Astrocyte of the spinal cord (primary cell): ENCODE results near the gene PGS1.

Source experiments
- DNase-seq: peaks from one replicate; pipeline ENCODE4 v3.0.0; 2011; ENCODE audit warnings: low read depth, low spot score
- H3K4me3 ChIP-seq: 2 replicates; pipeline ENCODE4 v1.5.1; 2011; ENCODE audit warnings: low read depth, mild to moderate bottlenecking, low read length, moderate library complexity
- in situ Hi-C: cut with HindIII; loops from 2 replicates; pipeline ENCODE4 v1.10.0; 2017; ENCODE audit warnings: low sequenced_read_pairs
- TF ChIP-seq, protein P1 (sequence below): IDR thresholded peaks from 2 replicates; pipeline ENCODE4 v1.5.1; 2012; ENCODE audit warnings: low read depth, mild to moderate bottlenecking, low read length, inconsistent platforms

Gene PGS1

DNA sequence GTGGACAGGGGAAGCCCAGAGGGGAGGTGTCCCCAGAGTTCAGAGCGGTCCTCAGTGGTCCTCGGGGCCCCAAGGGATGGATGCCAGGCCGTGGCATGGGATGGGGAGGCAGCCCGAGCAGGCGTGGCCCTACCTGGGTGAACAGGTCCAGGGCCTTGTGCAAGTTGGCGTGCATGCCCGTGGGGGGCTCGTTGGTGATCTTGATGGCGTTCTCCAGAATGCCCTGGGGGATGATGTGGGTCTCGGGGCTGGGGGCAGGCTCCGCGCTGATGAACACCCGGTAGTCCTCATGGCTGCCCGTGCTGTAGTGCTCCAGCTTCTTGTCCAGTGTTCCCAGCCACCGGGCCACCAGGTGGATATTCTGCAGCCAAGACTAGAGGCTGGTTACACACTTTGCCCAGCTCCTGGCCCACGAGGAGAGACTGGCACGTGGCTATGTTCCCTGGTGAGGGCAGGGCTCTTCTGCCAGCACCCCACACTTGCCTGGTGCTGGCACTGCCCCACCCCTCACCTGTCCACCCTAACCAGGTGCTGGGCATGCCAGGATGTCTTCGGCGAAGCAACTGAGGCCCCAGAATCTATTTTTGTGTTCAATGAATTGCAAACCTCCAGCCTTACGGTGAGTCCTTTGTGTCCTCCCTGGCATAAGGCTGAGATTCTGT lies 59.2 kb downstream of the PGS1 start:
- no peak for DNase-seq

DNA sequence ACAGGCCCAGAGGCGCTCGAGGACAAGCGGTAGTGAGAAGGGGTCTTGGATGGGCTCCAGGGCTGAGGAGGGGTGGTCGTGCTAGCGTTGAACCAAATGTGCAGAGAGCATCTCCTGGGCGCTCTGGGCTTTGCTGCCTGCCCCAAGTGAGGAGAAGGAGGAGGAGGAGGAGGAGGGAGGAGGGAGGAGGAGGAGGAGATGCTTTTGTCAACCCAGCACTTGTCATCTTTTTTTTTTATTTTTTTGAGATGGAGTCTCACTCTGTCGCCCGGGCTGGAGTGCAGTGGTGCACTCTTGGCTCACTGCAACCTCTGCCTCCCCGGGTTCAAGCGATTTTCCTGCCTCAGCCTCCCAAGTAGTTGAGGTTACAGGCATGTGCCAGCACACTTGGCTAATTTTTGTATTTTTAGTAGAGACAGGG lies 59.8 kb downstream of the PGS1 start:
- TF ChIP-seq, protein P1, sequence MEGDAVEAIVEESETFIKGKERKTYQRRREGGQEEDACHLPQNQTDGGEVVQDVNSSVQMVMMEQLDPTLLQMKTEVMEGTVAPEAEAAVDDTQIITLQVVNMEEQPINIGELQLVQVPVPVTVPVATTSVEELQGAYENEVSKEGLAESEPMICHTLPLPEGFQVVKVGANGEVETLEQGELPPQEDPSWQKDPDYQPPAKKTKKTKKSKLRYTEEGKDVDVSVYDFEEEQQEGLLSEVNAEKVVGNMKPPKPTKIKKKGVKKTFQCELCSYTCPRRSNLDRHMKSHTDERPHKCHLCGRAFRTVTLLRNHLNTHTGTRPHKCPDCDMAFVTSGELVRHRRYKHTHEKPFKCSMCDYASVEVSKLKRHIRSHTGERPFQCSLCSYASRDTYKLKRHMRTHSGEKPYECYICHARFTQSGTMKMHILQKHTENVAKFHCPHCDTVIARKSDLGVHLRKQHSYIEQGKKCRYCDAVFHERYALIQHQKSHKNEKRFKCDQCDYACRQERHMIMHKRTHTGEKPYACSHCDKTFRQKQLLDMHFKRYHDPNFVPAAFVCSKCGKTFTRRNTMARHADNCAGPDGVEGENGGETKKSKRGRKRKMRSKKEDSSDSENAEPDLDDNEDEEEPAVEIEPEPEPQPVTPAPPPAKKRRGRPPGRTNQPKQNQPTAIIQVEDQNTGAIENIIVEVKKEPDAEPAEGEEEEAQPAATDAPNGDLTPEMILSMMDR: no peak
- no peak overlapping the region for H3K4me3 ChIP-seq
- DNase-seq: no peak
- in situ Hi-C loops: no loop called here

More for the DNA sequence above, 59.2 kb downstream of the PGS1 start:
- TF ChIP-seq, protein P1: no peak
- H3K4me3 ChIP-seq: no peak overlapping the region
- in situ Hi-C loops: no loop called here

GRCh38 chr17:78438694-78439325 lies 60.4 kb downstream of the PGS1 start:
- TF ChIP-seq, protein P1: no peak
- no peak for DNase-seq
- no peak overlapping the region for H3K4me3 ChIP-seq
- in situ Hi-C loops: no loop called here

DNA sequence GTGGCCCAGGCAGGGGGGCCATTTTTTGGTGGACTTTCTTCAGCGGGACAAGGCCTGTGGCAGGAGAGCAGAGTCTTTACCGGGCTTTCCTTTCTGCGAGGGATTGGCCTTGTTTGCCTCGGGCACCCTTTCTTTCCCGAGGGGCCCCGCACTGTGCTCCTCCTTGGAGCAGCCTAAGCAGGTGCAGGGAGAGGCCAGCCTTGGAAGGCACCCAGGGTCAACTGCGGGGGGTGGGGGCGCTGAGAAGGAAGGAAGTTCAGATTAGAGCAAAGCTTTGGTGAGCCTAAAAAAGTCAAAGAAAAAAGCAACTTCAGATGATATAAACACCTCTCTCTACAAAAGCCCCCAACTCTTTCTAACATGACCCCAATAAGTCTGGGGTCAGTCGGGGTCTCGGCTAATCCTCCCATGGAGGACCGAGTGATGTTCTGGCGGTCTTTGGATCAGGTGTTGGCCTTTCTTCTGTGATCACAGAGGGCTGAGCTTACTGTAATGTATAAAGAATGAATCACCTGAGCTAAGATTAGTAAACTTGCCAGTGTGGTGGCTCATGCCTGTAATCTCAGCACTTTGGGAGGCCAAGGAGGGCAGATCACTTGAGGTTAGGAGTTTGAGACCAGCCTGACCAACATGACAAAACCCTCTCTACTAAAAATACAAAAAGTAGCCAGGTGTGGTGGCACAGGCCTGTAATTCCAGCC lies 63.0 kb downstream of the PGS1 start:
- TF ChIP-seq, protein P1: no peak
- no peak for DNase-seq
- in situ Hi-C loops: no loop called here
- H3K4me3 ChIP-seq: no peak overlapping the region

DNA sequence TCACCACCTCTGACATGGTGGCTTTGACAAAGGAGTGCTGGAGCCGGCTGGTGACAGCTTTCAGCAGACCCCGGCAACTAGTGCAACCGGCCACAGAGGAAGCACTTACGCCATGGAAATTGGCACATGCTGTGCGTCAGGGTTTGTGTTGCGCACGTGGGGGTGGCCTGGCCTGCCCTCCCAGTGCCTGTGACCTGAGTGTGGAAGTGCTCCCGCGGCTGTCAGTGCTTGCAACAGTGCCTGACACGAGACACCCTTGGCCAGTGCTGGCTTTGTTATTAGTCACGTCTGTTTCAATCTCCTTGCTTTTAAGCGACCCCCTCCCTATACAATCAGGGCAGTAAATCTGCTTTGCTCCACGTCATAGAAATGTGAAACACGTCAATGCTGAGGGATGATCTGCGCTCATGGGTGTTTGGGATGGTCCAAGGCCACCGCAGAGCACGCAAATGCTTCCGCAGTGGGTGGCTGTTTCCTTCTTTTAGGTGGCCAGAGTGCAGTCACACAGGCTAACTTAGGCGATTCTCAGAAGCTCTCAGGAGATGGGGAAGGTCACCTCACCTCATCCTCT lies 64.3 kb downstream of the PGS1 start:
- H3K4me3 ChIP-seq: no peak overlapping the region
- peak; percentile 20 for DNase-seq
- TF ChIP-seq, protein P1: no peak
- in situ Hi-C loops: no loop called here

GRCh38 chr17:78444392-78444791 lies 65.9 kb downstream of the PGS1 start:
- no peak overlapping the region for H3K4me3 ChIP-seq
- no peak for DNase-seq
- TF ChIP-seq, protein P1: no peak
- in situ Hi-C loops: no loop called here
